B cell (primary cell): Measurements from ENCODE around the gene TMEM201.

ENCODE experiments used
- CTCF ChIP-seq: fragments of 200-600 bp; IDR thresholded peaks from one replicate; pipeline ENCODE4 v1.8.0; 2022; ENCODE audit warnings: antibody characterized with exemption, mild to moderate bottlenecking
- EZH2 ChIP-seq: IDR thresholded peaks from 2 replicates; pipeline ENCODE4 v1.6.1; 2012; ENCODE audit warnings: borderline replicate concordance, low read depth, mild to moderate bottlenecking, moderate library complexity, low read length; ENCODE audit not compliant: insufficient read depth, poor library complexity, severe bottlenecking

GRCh38 chr1:9612162-9612845 is 23.6 kb downstream of the TMEM201 start:
- TF ChIP-seq CTCF, result no peak
- TF ChIP-seq EZH2, result no peak
